ENCODE measurements around the gene ZNF784. TPM values are rescaled to one million over a fixed set of nuclear protein-coding genes. Genes with fewer than 3 reads are reported as not detected.

ZNF784 gene
- total and polyA plus RNA-seq, 2 of the 4 experiments (the other 2 are of a cell fraction), result 2.5 to 3.7 TPM

- H3K4me2 ChIP-seq (ENCODE audit: low read depth, low read length), result no peak overlapping the region
- in situ Hi-C loops (cut with MboI; ENCODE audit: low sequenced_read_pairs) (loop anchor here (25.0 kb wide), 2 partner anchors 1205 to 1530 kb away; partner anchors contain the start of genes CDC42EP5, CNOT3 and LENG9), dilution Hi-C loops (cut with HindIII; ENCODE audit: low sequenced_read_pairs, unreplicated experiment) (no loop called here), intact Hi-C loops (cut with micrococcal nuclease) (no loop called here)
- H3K79me1 ChIP-seq (ENCODE audit: low read depth in 1 of 2, low read length in 2 of 2), result peaks cover 30 to 68% of the 10 kb centered on the region in 2 experiments
- no peak overlapping the region for H2AFZ ChIP-seq (replicated peaks; ENCODE audit: low read length, poor library complexity)
- H4K5ac ChIP-seq (ENCODE audit: low read depth, low read length), result no peak overlapping the region
- peaks cover 74% of the 10 kb centered on the region for H3K36me3 ChIP-seq (ENCODE audit: control insufficient read depth, insufficient read depth, low read length)
- H3K56ac ChIP-seq (ENCODE audit: extremely low read depth, insufficient read depth, low read length), result no peak overlapping the region
- DNase-seq, result no peak
- no peaks in the 10 kb centered on the region for H3K9me3 ChIP-seq (ENCODE audit: control insufficient read depth, insufficient read depth, low read length)
- no peak for ATAC-seq (ENCODE audit: low read depth)
- no peak overlapping the region for H2BK5ac ChIP-seq (ENCODE audit: low read depth, low read length, poor library complexity, severe bottlenecking)
- no peak overlapping the region for H2BK15ac ChIP-seq (ENCODE audit: low read depth, low read length)
- H2AK5ac ChIP-seq (ENCODE audit: low read depth, low read length), result no peak overlapping the region
- WGBS, 2 experiments (ENCODE audit: extremely low coverage in 2 of 2, insufficient read length in 1 of 2), result 100% methylated on average over 2 of the region's 12 CpGs; no CpG with 5 or more reads in 1 of the 2 experiments
- H3K4me3 ChIP-seq (ENCODE audit: insufficient read depth, low read depth, low read length), result no peak overlapping the region
- H3K4me1 ChIP-seq (ENCODE audit: control insufficient read depth, insufficient read depth, low read length), result no peaks in the 10 kb centered on the region
- no peak overlapping the region for H2BK20ac ChIP-seq (ENCODE audit: low read depth, low read length)
- H3K4ac ChIP-seq (ENCODE audit: low read depth, low read length), result no peak overlapping the region
- H3K14ac ChIP-seq (replicated peaks; ENCODE audit: low read depth, low read length), result no peak overlapping the region
- H3K9ac ChIP-seq (ENCODE audit: low read depth, low read length), result no peak overlapping the region
- ChIA-PET POLR2A (ENCODE audit: unreplicated experiment) (interaction anchor here (0.6 kb wide), 1 partner anchor 70 kb away, joined by 3 read pairs; no protein-coding TSS in a partner anchor), CTCF (no interaction called here)
- H3K23ac ChIP-seq (ENCODE audit: low read depth, low read length), result no peak overlapping the region
- no TSS peak for BruUV-seq (replicated peaks)
- no peak overlapping the region for H3K18ac ChIP-seq (ENCODE audit: low read depth, low read length)
- H4K91ac ChIP-seq (ENCODE audit: insufficient read depth, low read depth, low read length), result no peak overlapping the region
- no peak overlapping the region for H4K8ac ChIP-seq (ENCODE audit: low read depth in 2 of 2, low read length in 2 of 2)
- no peak overlapping the region for H2BK120ac ChIP-seq (ENCODE audit: low read depth, low read length)
- TF ChIP-seq RFX5 (IDR thresholded peaks at IDR 0.05; ENCODE audit: low read depth, low read length), result no peak
- no peak for TF ChIP-seq ELK1 (IDR thresholded peaks at IDR 0.05; ENCODE audit: borderline replicate concordance, low read depth, low read length)
- TF ChIP-seq RCOR1 (IDR thresholded peaks at IDR 0.05; ENCODE audit: insufficient replicate concordance, low read length), result no peak
- no peak for TF ChIP-seq FOS (IDR thresholded peaks at IDR 0.05; ENCODE audit: low read depth, low read length)
- TF ChIP-seq MAFK (IDR thresholded peaks at IDR 0.05; ENCODE audit: low read depth, low read length), result no peak
- no peak for TF ChIP-seq BHLHE40 (IDR thresholded peaks at IDR 0.05; ENCODE audit: low read depth, low read length)
- TF ChIP-seq MXI1 (IDR thresholded peaks at IDR 0.05; ENCODE audit: borderline replicate concordance, low read depth, low read length), result no peak
- TF ChIP-seq NFE2L2 (IDR thresholded peaks at IDR 0.05; ENCODE audit: low read depth, low read length), result no peak
- TF ChIP-seq POLR2A (IDR thresholded peaks at IDR 0.05; ENCODE audit: low read depth, low read length), result no peak
- no peak for TF ChIP-seq MAZ (IDR thresholded peaks at IDR 0.05; ENCODE audit: borderline replicate concordance, low read depth, low read length)
- TF ChIP-seq CEBPB (IDR thresholded peaks at IDR 0.05; ENCODE audit: low read depth, low read length), result no peak
- no peak for TF ChIP-seq CHD1 (IDR thresholded peaks at IDR 0.05; ENCODE audit: low read depth, low read length)
- no peak for TF ChIP-seq CTCF (conservative IDR thresholded peaks at IDR 0.05; ENCODE audit: low read depth, low read length)
- H3K27me3 ChIP-seq (ENCODE audit: control insufficient read depth, insufficient read depth, low read length), result no peaks in the 10 kb centered on the region
- H4K20me1 ChIP-seq (ENCODE audit: insufficient read depth, low read length), result peaks cover 89% of the 10 kb centered on the region
- no peaks in the 10 kb centered on the region for H3K9me1 ChIP-seq (ENCODE audit: insufficient read depth, low read length)
- no peak overlapping the region for H3K27ac ChIP-seq (ENCODE audit: insufficient read depth, low read length)
- no peak overlapping the region for H2AK9ac ChIP-seq (replicated peaks; ENCODE audit: low read depth, low read length, poor library complexity)
Measured at GRCh38 chr19:55667511-55667910, 43.1 kb upstream of the ZNF784 start.

All from IMR-90 (cell line).